A204.1 (cell line): Measurements from ENCODE around the gene KDM2B.

Experiments used
- FAIRE-seq: peaks from 2 replicates; lab custom pipeline; 2012; peaks lifted over from hg19 to GRCh38; lab: Jason Lieb, UNC

Gene KDM2B

GRCh38 chr12:121379945-121380344 is 200.9 kb downstream of the KDM2B start:
- no peak for FAIRE-seq
